ENCODE results near the gene WNT8A. TPM values are rescaled to one million over a fixed set of nuclear protein-coding genes. Genes with fewer than 3 reads are reported as not detected.

Gene WNT8A
- total RNA-seq, 4 donors from 2014 or later: not detected

GRCh38 chr5:138115254-138115653 is 31.4 kb downstream of the WNT8A start:
- ATAC-seq (ENCODE audit: low FRiP score) (no peak), DNase-seq (ENCODE audit: low spot score) (no peak)
- TF ChIP-seq, protein P1, sequence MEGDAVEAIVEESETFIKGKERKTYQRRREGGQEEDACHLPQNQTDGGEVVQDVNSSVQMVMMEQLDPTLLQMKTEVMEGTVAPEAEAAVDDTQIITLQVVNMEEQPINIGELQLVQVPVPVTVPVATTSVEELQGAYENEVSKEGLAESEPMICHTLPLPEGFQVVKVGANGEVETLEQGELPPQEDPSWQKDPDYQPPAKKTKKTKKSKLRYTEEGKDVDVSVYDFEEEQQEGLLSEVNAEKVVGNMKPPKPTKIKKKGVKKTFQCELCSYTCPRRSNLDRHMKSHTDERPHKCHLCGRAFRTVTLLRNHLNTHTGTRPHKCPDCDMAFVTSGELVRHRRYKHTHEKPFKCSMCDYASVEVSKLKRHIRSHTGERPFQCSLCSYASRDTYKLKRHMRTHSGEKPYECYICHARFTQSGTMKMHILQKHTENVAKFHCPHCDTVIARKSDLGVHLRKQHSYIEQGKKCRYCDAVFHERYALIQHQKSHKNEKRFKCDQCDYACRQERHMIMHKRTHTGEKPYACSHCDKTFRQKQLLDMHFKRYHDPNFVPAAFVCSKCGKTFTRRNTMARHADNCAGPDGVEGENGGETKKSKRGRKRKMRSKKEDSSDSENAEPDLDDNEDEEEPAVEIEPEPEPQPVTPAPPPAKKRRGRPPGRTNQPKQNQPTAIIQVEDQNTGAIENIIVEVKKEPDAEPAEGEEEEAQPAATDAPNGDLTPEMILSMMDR (IDR thresholded peaks at IDR 0.05): no peak

GRCh38 chr5:138128334-138128733 is 44.5 kb downstream of the WNT8A start:
- ATAC-seq (ENCODE audit: low FRiP score) (no peak), DNase-seq (ENCODE audit: low spot score) (no peak)
- TF ChIP-seq, protein P1 (IDR thresholded peaks at IDR 0.05): no peak

- ATAC-seq (ENCODE audit: low FRiP score) (no peak), DNase-seq (ENCODE audit: low spot score) (no peak)
- TF ChIP-seq, protein P1 (IDR thresholded peaks at IDR 0.05): no peak
These were observed 45.5 kb downstream of the WNT8A start for GRCh38 chr5:138129347-138129746.

- ATAC-seq (ENCODE audit: low FRiP score) (no peak), DNase-seq (ENCODE audit: low spot score) (no peak)
- TF ChIP-seq, protein P1 (IDR thresholded peaks at IDR 0.05): no peak
These were observed 48.7 kb downstream of the WNT8A start for GRCh38 chr5:138132543-138132942.

GRCh38 chr5:138138949-138139780 is 55.3 kb downstream of the WNT8A start, which contains the start of gene NME5:
Gene NME5 (minus strand): TSS chr5:138139428. CDS start chr5:138138780, 648 bp downstream.
- no peak for DNase-seq (ENCODE audit: low spot score)
- TF ChIP-seq, protein P1 (IDR thresholded peaks at IDR 0.05): no peak

GRCh38 chr5:138139781-138140090 is 55.9 kb downstream of the WNT8A start:
- no peak for ATAC-seq (ENCODE audit: low FRiP score)
- TF ChIP-seq, protein P1 (IDR thresholded peaks at IDR 0.05): no peak

More at GRCh38 chr5:138138949-138139780, 55.3 kb downstream of the WNT8A start, which contains the start of gene NME5:
- ATAC-seq (ENCODE audit: low FRiP score): no peak

GRCh38 chr5:138140268-138140667 is 56.4 kb downstream of the WNT8A start:
- TF ChIP-seq, protein P1 (IDR thresholded peaks at IDR 0.05): no peak
- DNase-seq (ENCODE audit: low spot score) (no peak), ATAC-seq (ENCODE audit: low FRiP score) (no peak)

More at GRCh38 chr5:138139781-138140090, 55.9 kb downstream of the WNT8A start:
- DNase-seq (ENCODE audit: low spot score): no peak

Data from omental fat pad (tissue), 4 donors.